Measurements from ENCODE around the gene PLCG2.

Gene PLCG2

DNA sequence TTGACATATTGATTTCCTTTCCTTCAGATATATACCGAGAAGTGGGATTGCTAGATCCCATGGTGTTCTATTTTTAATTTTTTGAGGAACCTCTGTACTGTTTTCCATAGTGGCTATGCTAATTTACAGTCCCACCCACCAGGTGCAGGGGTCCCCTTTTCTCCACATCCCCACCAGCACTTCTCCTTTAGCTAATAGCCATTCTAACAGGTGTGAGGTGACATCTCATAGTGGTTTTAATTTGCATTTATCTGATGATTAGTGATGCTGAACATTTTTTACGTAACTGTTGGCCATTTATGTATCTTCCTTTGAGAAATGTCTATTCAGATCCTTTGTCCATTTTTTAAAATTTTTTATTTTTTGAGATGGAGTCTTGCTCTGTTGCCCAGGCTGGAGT is 138.3 kb downstream of the PLCG2 start:
- H3K27me3 ChIP-seq (ENCODE audit: control insufficient read depth in 3 of 3, insufficient read depth in 3 of 3, low read depth in 1 of 3, low read length in 3 of 3) = no peaks in the 10 kb centered on the region
- H2AFZ ChIP-seq (ENCODE audit: low read length) = no peak overlapping the region
- no peak overlapping the region for H2BK5ac ChIP-seq (ENCODE audit: low read length)
- no peak overlapping the region for H3K4me2 ChIP-seq (ENCODE audit: insufficient read depth, low read length, poor library complexity, severe bottlenecking)
- no peak overlapping the region for H3K14ac ChIP-seq (ENCODE audit: low read length)
- H2BK15ac ChIP-seq (ENCODE audit: low read length) = no peak overlapping the region
- no peak overlapping the region for H4K8ac ChIP-seq (ENCODE audit: low read depth, low read length)
- no peaks in the 10 kb centered on the region for H3K9me3 ChIP-seq (replicated peaks in 1 of 2; ENCODE audit: control insufficient read depth in 2 of 2, insufficient read depth in 1 of 2, low read depth in 1 of 2, low read length in 2 of 2)
- H3K18ac ChIP-seq (ENCODE audit: low read length) = no peak overlapping the region
- no peak overlapping the region for H2BK120ac ChIP-seq (ENCODE audit: low read depth, low read length)
- H3K4me3 ChIP-seq (ENCODE audit: low read length in 2 of 2) = no peak overlapping the region
- no peak for DNase-seq (ENCODE audit: low spot score)
- no peak overlapping the region for H2AK5ac ChIP-seq (ENCODE audit: low read depth, low read length)
- H3K23ac ChIP-seq (ENCODE audit: low read depth, low read length, poor library complexity) = no peak overlapping the region
- WGBS, 2 donors (ENCODE audit: extremely low coverage in 2 of 2, insufficient read length in 2 of 2, insufficient replicate concordance in 1 of 2) = no CpG with 5 or more reads among the region's 2 CpGs
- H3K4ac ChIP-seq (ENCODE audit: low read length) = no peak overlapping the region
- H3K9ac ChIP-seq (ENCODE audit: low read depth, low read length, poor library complexity) = no peak overlapping the region
- no peaks in the 10 kb centered on the region for H3K79me1 ChIP-seq (ENCODE audit: low read depth, low read length)
- H3K36me3 ChIP-seq (replicated peaks in 1 of 2; ENCODE audit: control insufficient read depth in 2 of 2, insufficient read depth in 2 of 2, low read length in 2 of 2) = no peaks in the 10 kb centered on the region
- H3K27ac ChIP-seq (replicated peaks; ENCODE audit: low read length) = no peak overlapping the region
- H3K4me1 ChIP-seq (ENCODE audit: control insufficient read depth in 2 of 2, insufficient read depth in 1 of 2, low read depth in 1 of 2, low read length in 2 of 2) = no peaks in the 10 kb centered on the region
- H2BK12ac ChIP-seq (ENCODE audit: low read length) = no peak overlapping the region
- H4K91ac ChIP-seq (ENCODE audit: low read depth, low read length, poor library complexity) = no peak overlapping the region

DNA sequence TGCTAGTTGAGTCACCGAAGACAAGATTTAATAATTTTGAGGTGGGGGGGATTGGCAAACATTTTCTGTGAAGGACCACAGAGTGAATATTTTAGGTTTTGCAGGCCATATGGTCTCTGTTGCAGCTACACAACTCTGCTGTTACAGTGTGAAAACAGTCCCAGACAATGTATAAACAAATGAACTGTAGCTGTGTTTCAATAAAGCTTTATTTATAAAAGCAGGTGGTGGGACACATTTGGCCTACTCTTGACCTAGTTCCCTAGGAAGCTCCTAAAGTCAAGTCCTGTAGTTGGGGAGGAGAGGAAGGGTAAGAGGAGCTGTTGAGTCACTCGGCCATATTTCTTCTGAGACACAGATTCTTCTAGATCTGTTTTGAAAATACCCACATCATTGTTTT is 139.8 kb downstream of the PLCG2 start:
- H2BK15ac ChIP-seq (ENCODE audit: low read length) = no peak overlapping the region
- no peaks in the 10 kb centered on the region for H3K79me1 ChIP-seq (ENCODE audit: low read depth, low read length)
- no peak overlapping the region for H3K4ac ChIP-seq (ENCODE audit: low read length)
- H2BK5ac ChIP-seq (ENCODE audit: low read length) = no peak overlapping the region
- DNase-seq (ENCODE audit: low spot score) = no peak
- no peak overlapping the region for H3K4me2 ChIP-seq (ENCODE audit: insufficient read depth, low read length, poor library complexity, severe bottlenecking)
- H2BK120ac ChIP-seq (ENCODE audit: low read depth, low read length) = no peak overlapping the region
- no peak overlapping the region for H3K27ac ChIP-seq (replicated peaks; ENCODE audit: low read length)
- no peak overlapping the region for H4K91ac ChIP-seq (ENCODE audit: low read depth, low read length, poor library complexity)
- H2BK12ac ChIP-seq (ENCODE audit: low read length) = no peak overlapping the region
- H3K36me3 ChIP-seq (replicated peaks in 1 of 2; ENCODE audit: control insufficient read depth in 2 of 2, insufficient read depth in 2 of 2, low read length in 2 of 2) = no peaks in the 10 kb centered on the region
- no peak overlapping the region for H4K8ac ChIP-seq (ENCODE audit: low read depth, low read length)
- H3K4me1 ChIP-seq (ENCODE audit: control insufficient read depth in 2 of 2, insufficient read depth in 1 of 2, low read depth in 1 of 2, low read length in 2 of 2) = no peaks in the 10 kb centered on the region
- no peak overlapping the region for H3K9ac ChIP-seq (ENCODE audit: low read depth, low read length, poor library complexity)
- H3K4me3 ChIP-seq (ENCODE audit: low read length in 2 of 2) = no peak overlapping the region
- no peak overlapping the region for H2AFZ ChIP-seq (ENCODE audit: low read length)
- H2AK5ac ChIP-seq (ENCODE audit: low read depth, low read length) = no peak overlapping the region
- H3K18ac ChIP-seq (ENCODE audit: low read length) = no peak overlapping the region
- no peaks in the 10 kb centered on the region for H3K27me3 ChIP-seq (ENCODE audit: control insufficient read depth in 3 of 3, insufficient read depth in 3 of 3, low read depth in 1 of 3, low read length in 3 of 3)
- H3K9me3 ChIP-seq (replicated peaks in 1 of 2; ENCODE audit: control insufficient read depth in 2 of 2, insufficient read depth in 1 of 2, low read depth in 1 of 2, low read length in 2 of 2) = no peaks in the 10 kb centered on the region
- no peak overlapping the region for H3K14ac ChIP-seq (ENCODE audit: low read length)
- no peak overlapping the region for H3K23ac ChIP-seq (ENCODE audit: low read depth, low read length, poor library complexity)
- WGBS, 2 donors (ENCODE audit: extremely low coverage in 2 of 2, insufficient read length in 2 of 2, insufficient replicate concordance in 1 of 2) = no CpG with 5 or more reads among the region's 2 CpGs

DNA sequence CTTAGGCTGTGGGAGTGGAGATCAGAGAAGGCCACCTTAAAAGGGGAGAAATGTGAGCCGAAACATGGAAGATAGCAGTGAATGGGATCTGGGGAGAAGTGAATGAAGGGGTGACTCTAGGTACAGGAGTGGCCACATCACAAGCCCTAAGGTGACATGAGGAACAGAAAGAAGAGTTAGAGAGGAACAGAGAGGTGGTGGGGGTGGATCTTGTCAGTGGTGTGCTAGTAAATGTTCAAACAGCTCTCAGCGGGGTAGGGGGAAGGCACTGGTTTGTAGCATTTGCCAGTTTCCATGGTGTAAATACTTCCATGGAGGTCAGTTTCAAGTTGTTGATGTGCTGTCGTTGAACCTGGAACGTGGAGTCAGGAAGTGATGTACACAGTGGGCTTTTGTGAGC is 141.4 kb downstream of the PLCG2 start:
- H2BK5ac ChIP-seq (ENCODE audit: low read length) = no peak overlapping the region
- H3K4ac ChIP-seq (ENCODE audit: low read length) = no peak overlapping the region
- H3K79me1 ChIP-seq (ENCODE audit: low read depth, low read length) = no peaks in the 10 kb centered on the region
- no peaks in the 10 kb centered on the region for H3K27me3 ChIP-seq (ENCODE audit: control insufficient read depth in 3 of 3, insufficient read depth in 3 of 3, low read depth in 1 of 3, low read length in 3 of 3)
- H2AK5ac ChIP-seq (ENCODE audit: low read depth, low read length) = no peak overlapping the region
- no peak overlapping the region for H3K4me2 ChIP-seq (ENCODE audit: insufficient read depth, low read length, poor library complexity, severe bottlenecking)
- no peak overlapping the region for H2AFZ ChIP-seq (ENCODE audit: low read length)
- DNase-seq (ENCODE audit: low spot score) = no peak
- H3K27ac ChIP-seq (replicated peaks; ENCODE audit: low read length) = no peak overlapping the region
- H3K23ac ChIP-seq (ENCODE audit: low read depth, low read length, poor library complexity) = no peak overlapping the region
- no CpG with 5 or more reads among the region's 4 CpGs for WGBS, 2 donors (ENCODE audit: extremely low coverage in 2 of 2, insufficient read length in 2 of 2, insufficient replicate concordance in 1 of 2)
- no peak overlapping the region for H3K18ac ChIP-seq (ENCODE audit: low read length)
- H3K14ac ChIP-seq (ENCODE audit: low read length) = no peak overlapping the region
- no peak overlapping the region for H4K8ac ChIP-seq (ENCODE audit: low read depth, low read length)
- H3K4me1 ChIP-seq (ENCODE audit: control insufficient read depth in 2 of 2, insufficient read depth in 1 of 2, low read depth in 1 of 2, low read length in 2 of 2) = no peaks in the 10 kb centered on the region
- H3K4me3 ChIP-seq (ENCODE audit: low read length in 2 of 2) = no peak overlapping the region
- no peak overlapping the region for H2BK15ac ChIP-seq (ENCODE audit: low read length)
- H4K91ac ChIP-seq (ENCODE audit: low read depth, low read length, poor library complexity) = no peak overlapping the region
- no peaks in the 10 kb centered on the region for H3K9me3 ChIP-seq (replicated peaks in 1 of 2; ENCODE audit: control insufficient read depth in 2 of 2, insufficient read depth in 1 of 2, low read depth in 1 of 2, low read length in 2 of 2)
- no peak overlapping the region for H2BK120ac ChIP-seq (ENCODE audit: low read depth, low read length)
- H2BK12ac ChIP-seq (ENCODE audit: low read length) = no peak overlapping the region
- H3K36me3 ChIP-seq (replicated peaks in 1 of 2; ENCODE audit: control insufficient read depth in 2 of 2, insufficient read depth in 2 of 2, low read length in 2 of 2) = no peaks in the 10 kb centered on the region
- no peak overlapping the region for H3K9ac ChIP-seq (ENCODE audit: low read depth, low read length, poor library complexity)

DNA sequence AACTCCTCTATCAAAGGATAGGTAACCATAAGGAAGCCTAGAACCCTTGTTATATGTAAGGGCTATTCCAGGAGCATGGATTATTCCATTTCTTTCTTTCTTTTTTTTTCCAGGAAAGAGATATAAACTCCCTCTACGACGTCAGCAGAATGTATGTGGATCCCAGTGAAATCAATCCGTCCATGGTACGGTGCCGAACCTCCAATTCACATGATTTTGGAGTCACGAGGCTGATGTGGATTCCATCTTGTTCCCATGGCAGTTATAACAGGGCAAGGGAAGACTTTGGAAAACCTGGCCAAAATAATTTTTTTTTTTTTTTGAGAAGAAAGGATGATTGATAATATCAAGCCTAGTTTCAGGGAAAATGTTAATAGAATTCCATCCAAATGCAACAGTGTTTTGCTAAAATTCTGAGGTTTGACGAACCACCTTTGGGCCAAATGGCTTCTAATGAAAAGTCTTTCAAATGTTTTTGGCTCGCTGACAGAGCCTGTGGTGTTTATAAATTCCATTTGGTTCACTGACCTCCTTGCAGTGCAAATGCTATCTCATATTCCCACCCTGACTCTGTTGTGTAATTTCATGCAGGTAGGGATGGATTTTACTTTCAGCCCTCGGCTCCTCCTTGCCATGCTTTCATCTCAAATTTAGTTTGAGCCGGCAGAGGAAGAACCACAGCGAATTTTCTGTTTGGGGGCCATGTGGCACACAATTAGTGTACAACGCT is 142.2 kb downstream of the PLCG2 start:
- Histone ChIP-seq H4K8ac (ENCODE audit: low read depth, low read length) (no peak overlapping the region), H3K18ac (ENCODE audit: low read length) (no peak overlapping the region), H2AK5ac (ENCODE audit: low read depth, low read length) (no peak overlapping the region), H3K27ac (replicated peaks; ENCODE audit: low read length) (no peak overlapping the region), H3K4me3 (ENCODE audit: low read length in 2 of 2) (no peak overlapping the region), H3K79me1 (ENCODE audit: low read depth, low read length) (no peaks in the 10 kb centered on the region), H2BK15ac (ENCODE audit: low read length) (no peak overlapping the region), H3K14ac (ENCODE audit: low read length) (no peak overlapping the region), H3K4me1 (ENCODE audit: control insufficient read depth in 2 of 2, insufficient read depth in 1 of 2, low read depth in 1 of 2, low read length in 2 of 2) (no peaks in the 10 kb centered on the region), H2AFZ (ENCODE audit: low read length) (no peak overlapping the region), H3K4me2 (ENCODE audit: insufficient read depth, low read length, poor library complexity, severe bottlenecking) (no peak overlapping the region), H3K9ac (ENCODE audit: low read depth, low read length, poor library complexity) (no peak overlapping the region), H2BK12ac (ENCODE audit: low read length) (no peak overlapping the region), H3K9me3 (replicated peaks in 1 of 2; ENCODE audit: control insufficient read depth in 2 of 2, insufficient read depth in 1 of 2, low read depth in 1 of 2, low read length in 2 of 2) (no peaks in the 10 kb centered on the region), H3K36me3 (replicated peaks in 1 of 2; ENCODE audit: control insufficient read depth in 2 of 2, insufficient read depth in 2 of 2, low read length in 2 of 2) (no peaks in the 10 kb centered on the region), H3K23ac (ENCODE audit: low read depth, low read length, poor library complexity) (no peak overlapping the region), H2BK120ac (ENCODE audit: low read depth, low read length) (no peak overlapping the region), H4K91ac (ENCODE audit: low read depth, low read length, poor library complexity) (no peak overlapping the region), H3K4ac (ENCODE audit: low read length) (no peak overlapping the region), H3K27me3 (ENCODE audit: control insufficient read depth in 3 of 3, insufficient read depth in 3 of 3, low read depth in 1 of 3, low read length in 3 of 3) (no peaks in the 10 kb centered on the region), H2BK5ac (ENCODE audit: low read length) (no peak overlapping the region)
- no peak for DNase-seq (ENCODE audit: low spot score)
- no CpG with 5 or more reads among the region's 12 CpGs for WGBS, 2 donors (ENCODE audit: extremely low coverage in 2 of 2, insufficient read length in 2 of 2, insufficient replicate concordance in 1 of 2)

All from neuronal stem cell (in vitro differentiated cells).